ENCODE results near the gene CFD.
"Not testable (repeated sequence)": the region's sequence is repeated elsewhere in the genome, so short reads cannot be mapped to it uniquely, and the experiment has no call there.

CFD gene

DNA sequence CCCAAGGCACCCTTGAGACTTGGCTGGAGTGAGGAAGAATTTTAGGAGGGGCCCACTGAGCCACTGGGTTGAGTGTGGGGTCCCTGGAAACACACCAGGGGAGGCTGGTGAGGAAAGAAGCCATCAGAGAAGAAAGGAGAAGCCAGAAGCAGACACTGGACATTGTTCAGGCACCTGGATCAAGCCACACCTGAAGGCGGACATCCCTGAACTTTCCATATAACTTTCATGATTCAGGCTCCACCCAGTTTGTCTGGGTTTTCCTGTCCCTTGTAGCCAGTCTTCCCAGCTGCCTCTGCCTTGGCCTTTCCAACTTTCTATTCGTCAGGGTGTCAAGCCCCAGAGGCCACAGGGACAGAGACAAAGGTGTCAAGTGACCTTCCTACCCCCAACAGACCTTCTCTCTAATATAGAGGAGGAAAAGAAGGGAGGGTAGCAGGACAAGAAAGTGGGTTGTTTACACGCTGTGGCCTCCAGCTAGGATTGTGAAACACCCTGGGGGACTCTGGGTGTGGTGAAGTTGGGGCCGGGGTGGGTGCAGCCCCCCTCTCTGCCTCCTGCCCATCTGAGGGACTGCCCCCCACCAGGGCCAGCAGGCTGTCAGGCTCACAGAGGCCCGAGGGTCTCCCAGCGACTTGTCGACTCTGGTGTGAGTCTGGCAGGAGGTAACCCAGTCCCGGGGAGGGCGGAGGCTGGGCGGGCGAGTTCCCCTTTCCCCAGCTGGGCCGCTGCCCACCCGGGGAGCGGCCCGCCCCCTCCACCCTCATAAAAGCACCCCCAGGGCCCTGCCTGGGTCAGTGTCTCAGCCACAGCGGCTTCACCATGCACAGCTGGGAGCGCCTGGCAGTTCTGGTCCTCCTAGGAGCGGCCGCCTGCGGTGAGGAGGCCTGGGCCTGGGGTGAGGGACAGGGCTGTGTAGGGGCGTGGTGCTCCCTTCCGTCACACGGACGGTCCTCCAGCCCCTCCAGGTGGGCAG, at the start of gene CFD:
Gene CFD, plus strand, starts transcription at position 797 of the 976 bp plus-strand sequence. Its CDS starts 26 bp downstream, at position 823.
- DNase-seq (ENCODE audit: low read depth), result no peak

- no peak for DNase-seq (ENCODE audit: low read depth)
Observed at GRCh38 chr19:810077-810855, 49.2 kb upstream of the CFD start.

DNA sequence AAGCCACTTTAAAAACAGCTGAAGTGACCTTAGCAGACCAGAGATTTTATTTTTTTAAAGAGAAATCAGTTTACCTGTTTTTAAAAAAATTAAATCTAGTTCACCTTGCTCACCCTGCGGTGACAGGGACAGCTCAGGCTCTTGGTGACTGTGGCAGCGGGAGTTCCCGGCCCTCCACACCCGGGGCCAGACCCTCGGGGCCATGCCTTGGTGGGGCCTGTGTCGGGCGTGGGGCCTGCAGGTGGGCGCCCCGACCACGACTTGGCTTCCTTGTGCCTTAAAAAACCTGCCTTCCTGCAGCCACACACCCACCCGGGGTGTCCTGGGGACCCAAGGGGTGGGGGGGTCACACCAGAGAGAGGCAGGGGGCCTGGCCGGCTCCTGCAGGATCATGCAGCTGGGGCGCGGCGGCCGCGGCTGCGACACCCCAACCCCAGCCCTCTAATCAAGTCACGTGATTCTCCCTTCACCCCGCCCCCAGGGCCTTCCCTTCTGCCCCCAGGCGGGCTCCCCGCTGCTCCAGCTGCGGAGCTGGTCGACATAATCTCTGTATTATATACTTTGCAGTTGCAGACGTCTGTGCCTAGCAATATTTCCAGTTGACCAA, 48.5 kb upstream of the CFD start:
- DNase-seq (ENCODE audit: low read depth), result no peak

GRCh38 chr19:811506-812048, 47.9 kb upstream of the CFD start:
- no peak for DNase-seq (ENCODE audit: low read depth)

- no peak for DNase-seq (ENCODE audit: low read depth)
Observed at GRCh38 chr19:812049-812746, 47.3 kb upstream of the CFD start.

DNA sequence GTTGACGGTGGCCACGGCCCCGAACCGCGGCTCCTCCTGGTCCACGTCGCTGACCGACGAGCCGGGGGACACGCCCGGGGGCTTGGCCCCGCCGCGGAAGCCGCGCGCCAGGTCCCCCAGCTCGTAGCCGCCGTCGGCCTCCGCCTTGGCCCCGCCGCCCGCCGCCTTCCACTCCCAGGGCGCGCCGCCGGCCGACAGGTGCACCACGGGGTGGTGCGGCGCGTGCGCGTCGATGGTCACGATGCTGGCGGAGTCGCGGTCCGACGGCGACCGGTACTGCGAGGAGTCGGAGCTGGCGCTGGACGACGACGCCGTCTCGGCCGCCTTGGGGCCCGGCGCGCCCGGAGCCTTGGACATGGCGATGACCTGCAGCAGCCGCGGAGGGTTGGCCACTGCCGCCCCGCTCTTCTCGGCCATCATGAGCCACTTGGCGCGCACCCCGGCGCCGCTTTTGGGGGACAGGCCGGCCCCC, 46.7 kb upstream of the CFD start:
- DNase-seq (ENCODE audit: low read depth), result no peak

- DNase-seq (ENCODE audit: low read depth), result no peak
Observed at GRCh38 chr19:813219-814151, 46.0 kb upstream of the CFD start.

DNA sequence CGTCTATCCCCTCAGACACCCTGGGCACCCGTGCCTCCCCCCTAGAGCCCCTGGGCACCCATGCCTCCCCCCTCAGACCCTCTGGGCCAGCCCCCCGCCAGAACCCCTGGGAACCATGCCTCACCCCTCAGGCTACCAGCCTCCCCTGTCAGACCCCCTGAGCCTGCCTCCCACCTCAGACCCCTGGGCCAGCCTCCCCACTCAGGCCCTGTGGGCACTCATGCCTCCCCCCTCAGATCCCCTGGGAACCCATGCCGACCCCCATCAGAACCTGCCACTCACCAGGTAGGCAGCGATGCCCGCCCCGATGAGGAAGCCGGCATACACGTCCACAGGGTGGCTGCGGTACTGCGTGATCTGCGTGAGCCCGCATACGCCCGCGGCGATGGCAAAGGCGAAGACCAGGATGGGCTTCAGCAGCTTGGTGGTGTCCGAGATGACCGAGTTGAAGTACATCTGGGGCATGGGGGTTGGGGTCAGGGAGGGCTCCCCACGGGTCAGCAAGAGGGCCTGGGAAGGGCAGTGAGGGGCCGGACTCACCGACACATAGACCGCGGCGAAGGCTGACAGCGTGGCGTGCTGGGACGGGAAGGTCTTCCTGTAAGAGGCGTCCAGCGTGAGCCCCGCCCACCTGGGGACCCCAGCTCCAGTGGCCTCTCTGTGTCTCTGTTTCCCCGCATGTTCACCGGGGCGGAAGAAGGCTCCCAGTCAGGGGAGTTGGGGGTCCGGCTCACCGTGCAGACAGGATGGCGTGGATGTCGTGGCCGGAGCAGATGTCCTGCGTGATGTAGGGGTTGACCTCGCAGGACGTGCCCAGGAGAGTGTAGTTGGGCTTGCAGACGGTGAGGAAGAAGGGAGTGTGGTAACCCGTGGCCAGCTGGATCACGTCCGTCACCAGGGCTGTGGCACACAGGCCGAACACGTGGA, 45.0 kb upstream of the CFD start:
- no peak for DNase-seq (ENCODE audit: low read depth)

DNA sequence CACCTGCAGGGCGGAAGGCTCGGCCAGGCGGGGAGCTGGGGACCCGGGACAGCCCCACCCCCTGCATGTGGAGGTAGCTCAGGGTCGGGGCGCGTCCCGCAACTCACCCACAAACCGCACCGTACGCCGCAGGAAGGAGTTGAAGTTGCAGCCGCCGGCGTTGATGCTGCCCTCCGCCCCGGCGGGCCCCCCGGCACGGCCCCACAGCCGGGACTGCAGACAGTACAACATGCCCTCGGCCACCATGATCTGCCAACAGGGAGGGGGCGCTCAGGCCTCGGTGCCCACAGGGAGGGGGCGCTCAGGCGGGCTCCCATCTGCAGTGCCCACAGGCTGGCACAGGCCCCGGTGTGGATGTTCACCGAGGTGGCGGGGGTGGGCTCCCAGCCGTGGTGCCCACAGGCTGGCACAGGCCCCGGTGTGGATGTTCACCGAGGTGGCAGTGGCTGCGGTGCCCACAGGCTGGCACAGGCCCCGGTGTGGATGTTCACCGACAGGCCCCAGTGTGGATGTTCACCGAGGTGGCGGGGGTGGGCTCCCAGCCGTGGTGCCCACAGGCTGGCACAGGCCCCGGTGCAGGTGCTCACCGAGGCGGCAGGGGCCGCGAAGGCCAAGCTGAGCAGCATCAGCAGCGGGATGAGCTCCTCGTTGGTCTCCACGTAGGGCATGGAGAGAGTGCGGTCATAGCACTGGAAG, 44.2 kb upstream of the CFD start:
- DNase-seq (ENCODE audit: low read depth), result no peak

DNA sequence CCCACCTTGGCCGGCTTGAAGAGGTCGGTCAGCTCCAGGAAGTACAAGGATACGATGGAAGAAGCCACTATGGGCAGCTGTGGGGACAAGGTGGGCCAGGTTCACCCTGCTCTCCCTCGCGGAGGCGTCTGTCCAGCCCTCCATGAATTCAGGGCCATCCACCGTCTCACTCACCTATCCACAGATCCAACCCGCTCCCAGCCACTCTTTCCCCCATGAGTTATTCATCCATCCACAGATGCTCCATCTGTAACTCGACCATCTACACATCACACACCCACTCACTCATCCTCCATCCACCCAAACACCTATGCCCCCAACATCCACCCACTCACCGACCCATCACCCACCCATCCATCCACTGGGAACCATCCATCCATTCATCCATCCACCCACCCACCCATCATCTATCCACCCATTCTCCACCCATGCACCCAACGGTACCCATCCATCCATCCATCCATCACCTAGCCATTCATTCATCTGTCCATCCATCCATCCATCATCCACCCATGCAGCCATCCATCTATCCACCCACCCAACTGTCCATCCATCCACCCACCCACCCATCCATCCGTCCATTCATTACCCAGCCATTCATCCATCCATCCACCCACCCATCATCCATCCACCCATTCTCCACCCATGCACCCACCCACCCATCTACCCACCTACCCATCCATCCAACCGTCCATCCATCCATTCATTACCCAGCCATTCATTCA, 43.5 kb upstream of the CFD start:
- no peak for DNase-seq (ENCODE audit: low read depth)

DNA sequence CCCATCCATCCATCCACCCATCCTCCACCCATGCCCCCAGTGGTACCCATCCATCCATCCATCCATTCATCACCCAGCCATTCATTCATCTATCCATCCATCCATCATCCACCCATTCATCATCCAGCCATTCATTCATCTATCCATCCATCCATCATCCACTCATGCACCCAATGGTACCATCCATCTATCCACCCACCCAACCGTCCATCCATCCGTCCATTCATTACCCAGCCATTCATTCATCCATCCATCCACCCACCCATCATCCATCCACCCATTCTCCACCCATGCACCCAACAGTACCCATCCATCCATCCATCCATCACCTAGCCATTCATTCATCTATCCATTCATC, 43.0 kb upstream of the CFD start:
- DNase-seq (ENCODE audit: low read depth), result no peak

DNA sequence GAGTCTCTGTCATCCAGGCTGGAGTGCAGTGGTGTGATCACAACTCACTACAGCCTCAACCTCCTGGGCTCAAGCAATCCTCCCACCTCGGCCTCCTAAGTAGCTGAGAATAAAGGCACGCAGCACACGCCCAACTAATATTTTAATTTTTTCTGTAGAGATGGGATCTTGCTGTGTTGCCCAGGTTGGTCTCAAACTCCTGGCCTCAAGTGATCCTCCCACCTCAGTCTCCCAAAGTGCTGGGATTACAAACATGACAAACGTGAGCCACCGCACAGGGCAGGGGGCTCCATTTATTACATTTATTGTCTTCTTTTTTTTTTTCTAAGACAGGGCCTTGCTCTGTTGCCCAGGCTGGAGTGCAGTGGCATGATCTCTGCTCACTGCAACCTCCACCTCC, 39.3 kb upstream of the CFD start:
- DNase-seq (ENCODE audit: low read depth), result not testable (repeated sequence)

- DNase-seq (ENCODE audit: low read depth), result no peak
Observed at GRCh38 chr19:821231-821824, 38.1 kb upstream of the CFD start.

DNA sequence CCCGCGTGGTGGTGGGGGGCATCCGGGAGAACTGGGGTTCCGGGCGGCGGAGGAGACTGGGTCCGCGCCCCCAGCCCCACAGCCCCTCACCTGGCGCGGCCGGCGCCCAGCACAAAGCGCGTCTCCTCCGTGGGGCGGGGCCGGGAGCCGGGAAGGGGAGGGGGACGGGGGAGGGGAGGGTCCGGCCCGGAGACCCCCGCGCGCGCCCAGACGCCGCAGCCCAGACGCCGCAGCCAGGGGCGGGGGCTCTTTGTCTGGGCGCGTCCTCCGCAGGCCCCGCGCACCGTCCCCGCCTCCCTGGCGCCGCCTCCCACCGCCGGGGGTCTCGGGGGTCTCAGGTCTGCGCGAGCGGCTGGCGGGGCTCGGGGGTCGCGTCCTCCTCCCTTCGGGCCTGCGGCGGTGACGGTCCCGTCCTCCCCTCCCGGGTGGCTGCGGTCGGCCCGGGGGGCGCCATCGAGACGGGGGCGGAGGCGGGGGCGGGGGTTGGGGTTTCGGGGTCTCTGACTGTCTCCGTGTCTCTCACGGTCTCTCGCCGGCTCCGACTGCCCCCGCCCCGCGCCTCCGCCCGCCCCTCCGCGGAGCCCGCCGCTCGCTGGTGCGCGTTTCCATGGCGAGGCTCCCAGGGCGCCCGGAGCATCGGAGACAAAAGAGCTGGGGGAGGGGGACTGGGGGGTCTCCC, 37.5 kb upstream of the CFD start, which contains the start of gene PLPPR3:
Gene PLPPR3, minus strand, starts transcription at position 131 of the 679 bp plus-strand sequence. CDS start 396 bp downstream, outside the sequence.
- no peak for DNase-seq (ENCODE audit: low read depth)

- no peak for DNase-seq (ENCODE audit: low read depth)
Observed at GRCh38 chr19:823565-824121, 35.8 kb upstream of the CFD start.

GRCh38 chr19:824885-825284, 34.6 kb upstream of the CFD start:
- no peak for DNase-seq (ENCODE audit: low read depth)

Data from fibroblast of the conjunctiva (primary cell).